A549 (cell line): ENCODE results near the gene EIF4E2. TPM values are rescaled to one million over a fixed set of nuclear protein-coding genes. Genes with fewer than 3 reads are reported as not detected.
"Not testable (repeated sequence)": the region's sequence is repeated elsewhere in the genome, so short reads cannot be mapped to it uniquely, and the experiment has no call there.

Source experiments
- ATAC-seq, 2 experiments: fragments of 200-7000 bp in 1 of 2; fragments of >200 bp in 1 of 2; cut with Nextera tagmentation in 1 of 2; cut with Tn5 transposase in 1 of 2; 3 replicates each; pipeline versions ENCODE4 v1.8.0 to v1.9.1; 2018 to 2020; ENCODE audit warnings: mild to moderate bottlenecking in 1 of 2, moderate library complexity in 1 of 2
- CTCF ChIA-PET: fragments of 300-600 bp; sonication (Branson Sonifier 250); formaldehyde crosslinking; extraction: SDS; loops from one replicate; lab custom pipeline; 2021; ENCODE audit warnings: antibody characterized with exemption, inconsistent platforms; lab: Yijun Ruan, JAX
- POLR2A ChIA-PET: fragments of 350-600 bp; formaldehyde crosslinking; extraction: SDS; loops from one replicate; lab custom pipeline; 2021; ENCODE audit warnings: antibody characterized with exemption, inconsistent platforms; lab: Yijun Ruan, JAX
- DNase-seq, 2 experiments: peaks; one replicate each; pipeline versions ENCODE4 v3.0.0 to v3.0.0-alpha.2; 2011 to 2016; ENCODE audit warnings: low read depth in 1 of 2, low spot score in 1 of 2
- FAIRE-seq: peaks from 2 replicates; lab custom pipeline; 2011; peaks lifted over from hg19 to GRCh38; lab: Jason Lieb, UNC
- H3K27ac ChIP-seq, 2 experiments: fragments of >200 bp; sonication (Bioruptor Twin); formaldehyde crosslinking; 3 replicates each; pipeline ENCODE4 v1.5.1; 2016 to 2017
- H3K4me1 ChIP-seq: fragments of >200 bp; sonication (Bioruptor Twin); formaldehyde crosslinking; 3 replicates; pipeline ENCODE4 v1.6.1; 2016
- H3K4me2 ChIP-seq: fragments of >200 bp; sonication (Bioruptor Twin); formaldehyde crosslinking; 3 replicates; pipeline ENCODE4 v1.6.1; 2016
- H3K4me3 ChIP-seq: fragments of >200 bp; sonication (Bioruptor Twin); formaldehyde crosslinking; 3 replicates; pipeline ENCODE4 v1.5.1; 2016
- H3K9me3 ChIP-seq: fragments of >200 bp; sonication (Bioruptor Twin); formaldehyde crosslinking; 3 replicates; pipeline ENCODE4 v1.6.1; 2016
- BCL3 ChIP-seq: fragments of >200 bp; sonication (Bioruptor Twin); formaldehyde crosslinking; IDR thresholded peaks from 3 replicates; pipeline ENCODE4 v1.6.1; 2016
- CBX2 ChIP-seq: fragments of 200-600 bp; sonication (generic); IDR thresholded peaks from 2 replicates; pipeline ENCODE4 v1.6.1; 2016; ENCODE audit warnings: low read depth, mild to moderate bottlenecking, borderline replicate concordance
- FOSL2 ChIP-seq, 2 experiments: fragments of 450-650 bp in 1 of 2; fragments of >200 bp in 1 of 2; sonication (Bioruptor Twin) in 1 of 2; formaldehyde crosslinking; IDR thresholded peaks; 2 replicates each; pipeline versions ENCODE4 v1.5.0 to v1.6.1; 2016 to 2020; ENCODE audit warnings: mild to moderate bottlenecking in 1 of 2, moderate library complexity in 1 of 2
- HES2 ChIP-seq: fragments of >200 bp; sonication (Bioruptor Twin); formaldehyde crosslinking; IDR thresholded peaks from 2 replicates; pipeline ENCODE4 v1.6.1; 2016
- HOXB13 ChIP-seq: fragments of 250-450 bp; sonication (Bioruptor Pico); IDR thresholded peaks from 2 replicates; pipeline ENCODE4 v1.5.0; 2020; ENCODE audit warnings: low read depth, mild to moderate bottlenecking, moderate library complexity
- JUNB ChIP-seq: fragments of >200 bp; sonication (Bioruptor Twin); formaldehyde crosslinking; IDR thresholded peaks from 2 replicates; pipeline ENCODE4 v1.6.1; 2016
- KDM1A ChIP-seq: fragments of 200-600 bp; sonication (generic); IDR thresholded peaks from 2 replicates; pipeline ENCODE4 v1.6.1; 2016; ENCODE audit warnings: low read depth, mild to moderate bottlenecking
- NFE2L2 ChIP-seq: fragments of 150-350 bp; conservative IDR thresholded peaks from 2 replicates; pipeline ENCODE4 v1.6.1; 2014; ENCODE audit warnings: low read length
- RCOR1 ChIP-seq: fragments of 150-350 bp; IDR thresholded peaks from 2 replicates; pipeline ENCODE4 v1.6.1; 2014; ENCODE audit warnings: antibody characterized with exemption, low read length, low read depth
- RFX5 ChIP-seq: fragments of 450-650 bp; IDR thresholded peaks from 2 replicates; pipeline ENCODE4 v1.7.1; 2014; ENCODE audit warnings: antibody characterized with exemption, mild to moderate bottlenecking, moderate library complexity
- WGBS: methylation state at CpG from one replicate; pipeline ENCODE4 v1.1.6; 2017; ENCODE audit errors: missing lambda C conversion rate; 5-methylcytosine and 5-hydroxymethylcytosine counted together
- polyA plus RNA-seq, 4 experiments: library from polyadenylated mRNA; depleted of rRNA in 3 of 4; stranded (reverse); fragments of >200 nt; fragmentation: RNase III in 1 of 4; extraction: RNeasy Plus Mini Kit Qiagen cat#74134 plus additional on column Dnase treatment in 1 of 4; gene quantifications; 2 replicates in 3 of 4; 3 replicates in 1 of 4; pipeline ENCODE4 v1.2.3, GENCODE V29; 2011 to 2017
- TF ChIP-seq, protein P1 (sequence below): IDR thresholded peaks from 2 replicates; pipeline ENCODE4 v1.6.1; 2012
- TF ChIP-seq, protein P2 (sequence below): fragments of >200 bp; sonication (Bioruptor Twin); formaldehyde crosslinking; IDR thresholded peaks from 3 replicates; pipeline ENCODE4 v1.5.1; 2016
- TF ChIP-seq, protein P3 (sequence below): fragments of 150-350 bp; IDR thresholded peaks from 2 replicates; pipeline ENCODE4 v1.6.1; 2014; ENCODE audit warnings: low read depth, mild to moderate bottlenecking, low read length
- TF ChIP-seq, protein P4 (sequence below): IDR thresholded peaks from 2 replicates; pipeline ENCODE4 v1.6.1; 2012

The EIF4E2 gene
- polyA plus RNA-seq, 2 of the 4 experiments (the other 2 are of a cell fraction) = 49.1 to 177 TPM

DNA sequence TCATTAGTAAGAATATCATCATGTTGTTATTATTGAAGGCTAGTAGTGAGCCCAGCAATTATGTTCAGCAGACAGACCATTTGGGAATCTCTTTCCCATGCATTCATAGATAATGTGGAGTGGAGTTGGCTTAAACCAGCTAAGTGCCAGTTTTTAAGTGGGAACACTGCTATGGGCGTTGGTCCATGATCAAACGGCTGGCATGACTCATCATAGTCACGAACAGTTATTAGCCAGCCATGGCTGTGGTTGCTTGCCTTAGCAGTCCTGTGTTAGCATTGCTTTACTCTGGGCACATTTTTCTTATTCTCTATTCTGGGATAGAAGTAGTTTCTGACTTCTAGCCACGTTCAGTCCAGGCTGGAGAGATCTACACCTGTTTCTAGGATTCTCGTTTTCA, 17.7 kb downstream of the EIF4E2 start:
- DNase-seq (peak; percentile 19 to 21), FAIRE-seq (no peak), ATAC-seq (peak; percentile 54 to 64; a peak in 2 of 6 replicates)
- Histone ChIP-seq H3K4me3 (no peak overlapping the region), H3K4me1 (peaks cover 13% of the 10 kb centered on the region), H3K27ac (peak overlapping the region in 1 of 2 experiments; percentile 22; a peak in 2 of 6 replicates), H3K9me3 (no peaks in the 10 kb centered on the region), H3K4me2 (peak overlapping the region; percentile 24; the same call in 2 of the 3 replicates)
- POLR2A ChIA-PET = interaction anchor here (1.3 kb wide), 1 partner anchor 18 kb away, joined by 6 read pairs; the partner anchor contains the start of genes EIF4E2 and TIGD1
- CTCF ChIA-PET = interaction anchor here (1.0 to 1.3 kb wide), 4 partner anchors 9 to 37 kb away, joined by 3 to 4 read pairs (median 3); no protein-coding TSS in a partner anchor
- TF ChIP-seq FOSL2 (IDR thresholded peaks at IDR 0.05) (no peak), FOSL2 (CRISPR knock-in tag; IDR thresholded peaks at IDR 0.05) (peak; percentile 50; the same call in 1 of the 2 replicates), RFX5 (no peak)
- WGBS = 41% methylated on average over 5 of the region's 5 CpGs

GRCh38 chr2:232569541-232569940, 19.1 kb downstream of the EIF4E2 start:
- FAIRE-seq (no peak), DNase-seq (no peak), ATAC-seq (no peak)
- peaks cover 13% of the 10 kb centered on the region for H3K4me1 ChIP-seq
- WGBS = 96% methylated on average over 9 of the region's 9 CpGs
- no peak overlapping the region for H3K27ac ChIP-seq
- no peak overlapping the region for H3K4me2 ChIP-seq
- ChIA-PET CTCF (interaction anchor here (1.0 to 1.2 kb wide), 2 partner anchors 8 to 23 kb away, joined by 3 read pairs; no protein-coding TSS in a partner anchor), POLR2A (no interaction called here)
- H3K9me3 ChIP-seq = no peaks in the 10 kb centered on the region
- no peak overlapping the region for H3K4me3 ChIP-seq
- TF ChIP-seq HES2 (no peak), HOXB13 (no peak), RCOR1 (no peak), JUNB (no peak), KDM1A (no peak), CBX2 (no peak), BCL3 (no peak), NFE2L2 (no peak)
- TF ChIP-seq, protein P1, sequence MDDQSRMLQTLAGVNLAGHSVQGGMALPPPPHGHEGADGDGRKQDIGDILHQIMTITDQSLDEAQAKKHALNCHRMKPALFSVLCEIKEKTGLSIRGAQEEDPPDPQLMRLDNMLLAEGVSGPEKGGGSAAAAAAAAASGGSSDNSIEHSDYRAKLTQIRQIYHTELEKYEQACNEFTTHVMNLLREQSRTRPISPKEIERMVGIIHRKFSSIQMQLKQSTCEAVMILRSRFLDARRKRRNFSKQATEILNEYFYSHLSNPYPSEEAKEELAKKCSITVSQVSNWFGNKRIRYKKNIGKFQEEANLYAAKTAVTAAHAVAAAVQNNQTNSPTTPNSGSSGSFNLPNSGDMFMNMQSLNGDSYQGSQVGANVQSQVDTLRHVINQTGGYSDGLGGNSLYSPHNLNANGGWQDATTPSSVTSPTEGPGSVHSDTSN = no peak
- TF ChIP-seq, protein P2, sequence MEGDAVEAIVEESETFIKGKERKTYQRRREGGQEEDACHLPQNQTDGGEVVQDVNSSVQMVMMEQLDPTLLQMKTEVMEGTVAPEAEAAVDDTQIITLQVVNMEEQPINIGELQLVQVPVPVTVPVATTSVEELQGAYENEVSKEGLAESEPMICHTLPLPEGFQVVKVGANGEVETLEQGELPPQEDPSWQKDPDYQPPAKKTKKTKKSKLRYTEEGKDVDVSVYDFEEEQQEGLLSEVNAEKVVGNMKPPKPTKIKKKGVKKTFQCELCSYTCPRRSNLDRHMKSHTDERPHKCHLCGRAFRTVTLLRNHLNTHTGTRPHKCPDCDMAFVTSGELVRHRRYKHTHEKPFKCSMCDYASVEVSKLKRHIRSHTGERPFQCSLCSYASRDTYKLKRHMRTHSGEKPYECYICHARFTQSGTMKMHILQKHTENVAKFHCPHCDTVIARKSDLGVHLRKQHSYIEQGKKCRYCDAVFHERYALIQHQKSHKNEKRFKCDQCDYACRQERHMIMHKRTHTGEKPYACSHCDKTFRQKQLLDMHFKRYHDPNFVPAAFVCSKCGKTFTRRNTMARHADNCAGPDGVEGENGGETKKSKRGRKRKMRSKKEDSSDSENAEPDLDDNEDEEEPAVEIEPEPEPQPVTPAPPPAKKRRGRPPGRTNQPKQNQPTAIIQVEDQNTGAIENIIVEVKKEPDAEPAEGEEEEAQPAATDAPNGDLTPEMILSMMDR = no peak
- TF ChIP-seq, protein P3, sequence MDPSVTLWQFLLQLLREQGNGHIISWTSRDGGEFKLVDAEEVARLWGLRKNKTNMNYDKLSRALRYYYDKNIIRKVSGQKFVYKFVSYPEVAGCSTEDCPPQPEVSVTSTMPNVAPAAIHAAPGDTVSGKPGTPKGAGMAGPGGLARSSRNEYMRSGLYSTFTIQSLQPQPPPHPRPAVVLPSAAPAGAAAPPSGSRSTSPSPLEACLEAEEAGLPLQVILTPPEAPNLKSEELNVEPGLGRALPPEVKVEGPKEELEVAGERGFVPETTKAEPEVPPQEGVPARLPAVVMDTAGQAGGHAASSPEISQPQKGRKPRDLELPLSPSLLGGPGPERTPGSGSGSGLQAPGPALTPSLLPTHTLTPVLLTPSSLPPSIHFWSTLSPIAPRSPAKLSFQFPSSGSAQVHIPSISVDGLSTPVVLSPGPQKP = no peak
- TF ChIP-seq, protein P4, sequence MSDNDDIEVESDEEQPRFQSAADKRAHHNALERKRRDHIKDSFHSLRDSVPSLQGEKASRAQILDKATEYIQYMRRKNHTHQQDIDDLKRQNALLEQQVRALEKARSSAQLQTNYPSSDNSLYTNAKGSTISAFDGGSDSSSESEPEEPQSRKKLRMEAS = no peak

DNA sequence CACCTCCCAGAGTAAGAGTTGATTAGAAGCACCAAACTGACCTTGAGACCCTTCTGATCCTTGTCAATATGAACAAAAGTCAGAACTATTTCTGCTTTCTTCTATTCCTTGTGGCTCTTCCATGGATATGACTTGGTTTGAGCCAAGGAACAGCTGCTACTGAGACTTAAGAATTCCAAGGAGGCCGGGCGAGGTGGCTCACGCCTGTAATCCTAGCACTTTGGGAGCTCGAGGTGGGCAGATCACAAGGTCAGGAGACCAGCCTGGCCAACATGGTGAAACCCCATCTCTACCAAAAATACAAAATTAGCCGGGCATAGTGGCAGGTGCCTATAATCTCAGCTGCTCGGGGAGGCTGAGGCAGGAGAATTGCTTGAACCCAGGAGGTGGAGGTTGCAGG, 20.0 kb downstream of the EIF4E2 start:
- H3K9me3 ChIP-seq, H3K4me2 ChIP-seq, H3K4me3 ChIP-seq, ATAC-seq, H3K27ac ChIP-seq, FAIRE-seq, POLR2A ChIA-PET, DNase-seq: not testable (repeated sequence)
- peaks cover 13% of the 10 kb centered on the region for H3K4me1 ChIP-seq
- CTCF ChIA-PET = interaction anchor here (0.8 kb wide), 1 partner anchor 9 kb away, joined by 5 read pairs; no protein-coding TSS in a partner anchor
- WGBS = 91% methylated on average over 6 of the region's 6 CpGs
